ENCODE measurements around the gene INSC. TPM values are rescaled to one million over a fixed set of nuclear protein-coding genes. Genes with fewer than 3 reads are reported as not detected.

INSC gene
- total RNA-seq, 1 experiment from 2014 or later = 0.17 TPM

- no peak for TF ChIP-seq EGR1 (IDR thresholded peaks at IDR 0.05; ENCODE audit: low read depth)
- no peak for TF ChIP-seq CEBPB (IDR thresholded peaks at IDR 0.05; ENCODE audit: low read depth)
- no peak for TF ChIP-seq YY1 (IDR thresholded peaks at IDR 0.05; ENCODE audit: extremely low read depth, insufficient replicate concordance, low read depth, low read length)
- TF ChIP-seq SIN3A (IDR thresholded peaks at IDR 0.05; ENCODE audit: low read depth) = no peak
Measured at GRCh38 chr11:15186146-15186545, 71.4 kb downstream of the INSC start (continued).

GRCh38 chr11:15189189-15189588 lies 74.5 kb downstream of the INSC start:
- no peaks in the 10 kb centered on the region for H3K9me3 ChIP-seq (ENCODE audit: control insufficient read depth in 1 of 2, insufficient read depth in 1 of 2, low read depth in 1 of 2, low read length in 2 of 2)
- ChIA-PET CTCF (interaction anchor here (1.0 kb wide), 1 partner anchor 281 kb away, joined by 4 read pairs; no protein-coding TSS in a partner anchor), RAD21 (ENCODE audit: low non-redundant PET in 1 of 2, low total read pairs in 2 of 2, uncharacterized antibody in 2 of 2, unreplicated experiment in 2 of 2) (no interaction called here), POLR2A (no interaction called here)
- H3K27ac ChIP-seq (ENCODE audit: low read depth, low read length) = no peak overlapping the region
- no peak overlapping the region for H3K4me2 ChIP-seq (ENCODE audit: low read length)
- TF ChIP-seq CEBPB (IDR thresholded peaks at IDR 0.05; ENCODE audit: low read depth) (no peak), ZNF274 (IDR thresholded peaks at IDR 0.05; ENCODE audit: low read depth, low read length) (no peak), EZH2 (IDR thresholded peaks at IDR 0.05) (no peak), SP1 (IDR thresholded peaks at IDR 0.05; ENCODE audit: low read depth) (no peak), JUND (IDR thresholded peaks at IDR 0.05) (no peak), TCF7L2 (IDR thresholded peaks at IDR 0.05; ENCODE audit: borderline replicate concordance, extremely low read depth, insufficient read depth, insufficient read length) (no peak), FOSL1 (IDR thresholded peaks at IDR 0.05; ENCODE audit: low read depth) (no peak), YY1 (IDR thresholded peaks at IDR 0.05; ENCODE audit: extremely low read depth, insufficient replicate concordance, low read depth, low read length) (no peak), ZBTB33 (IDR thresholded peaks at IDR 0.05; ENCODE audit: extremely low read depth, insufficient replicate concordance, low read length) (no peak), POLR2AphosphoS5 (IDR thresholded peaks at IDR 0.05; ENCODE audit: low read depth, low read length) (no peak), ZFX (IDR thresholded peaks at IDR 0.05) (no peak), ELF1 (IDR thresholded peaks at IDR 0.05; ENCODE audit: borderline replicate concordance, low read depth) (no peak), SRF (IDR thresholded peaks at IDR 0.05; ENCODE audit: low read depth) (no peak), POLR2A (IDR thresholded peaks at IDR 0.05; ENCODE audit: borderline replicate concordance, extremely low read depth, insufficient read depth, insufficient read length) (no peak), ATF3 (IDR thresholded peaks at IDR 0.05) (no peak)
- TF ChIP-seq, protein P1, sequence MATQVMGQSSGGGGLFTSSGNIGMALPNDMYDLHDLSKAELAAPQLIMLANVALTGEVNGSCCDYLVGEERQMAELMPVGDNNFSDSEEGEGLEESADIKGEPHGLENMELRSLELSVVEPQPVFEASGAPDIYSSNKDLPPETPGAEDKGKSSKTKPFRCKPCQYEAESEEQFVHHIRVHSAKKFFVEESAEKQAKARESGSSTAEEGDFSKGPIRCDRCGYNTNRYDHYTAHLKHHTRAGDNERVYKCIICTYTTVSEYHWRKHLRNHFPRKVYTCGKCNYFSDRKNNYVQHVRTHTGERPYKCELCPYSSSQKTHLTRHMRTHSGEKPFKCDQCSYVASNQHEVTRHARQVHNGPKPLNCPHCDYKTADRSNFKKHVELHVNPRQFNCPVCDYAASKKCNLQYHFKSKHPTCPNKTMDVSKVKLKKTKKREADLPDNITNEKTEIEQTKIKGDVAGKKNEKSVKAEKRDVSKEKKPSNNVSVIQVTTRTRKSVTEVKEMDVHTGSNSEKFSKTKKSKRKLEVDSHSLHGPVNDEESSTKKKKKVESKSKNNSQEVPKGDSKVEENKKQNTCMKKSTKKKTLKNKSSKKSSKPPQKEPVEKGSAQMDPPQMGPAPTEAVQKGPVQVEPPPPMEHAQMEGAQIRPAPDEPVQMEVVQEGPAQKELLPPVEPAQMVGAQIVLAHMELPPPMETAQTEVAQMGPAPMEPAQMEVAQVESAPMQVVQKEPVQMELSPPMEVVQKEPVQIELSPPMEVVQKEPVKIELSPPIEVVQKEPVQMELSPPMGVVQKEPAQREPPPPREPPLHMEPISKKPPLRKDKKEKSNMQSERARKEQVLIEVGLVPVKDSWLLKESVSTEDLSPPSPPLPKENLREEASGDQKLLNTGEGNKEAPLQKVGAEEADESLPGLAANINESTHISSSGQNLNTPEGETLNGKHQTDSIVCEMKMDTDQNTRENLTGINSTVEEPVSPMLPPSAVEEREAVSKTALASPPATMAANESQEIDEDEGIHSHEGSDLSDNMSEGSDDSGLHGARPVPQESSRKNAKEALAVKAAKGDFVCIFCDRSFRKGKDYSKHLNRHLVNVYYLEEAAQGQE (IDR thresholded peaks at IDR 0.05; ENCODE audit: low read depth) = no peak
- no TSS peak for BruUV-seq (replicated peaks)
- H3K9ac ChIP-seq (ENCODE audit: low read length) = no peak overlapping the region
- H4K20me1 ChIP-seq (ENCODE audit: insufficient read depth) = no peaks in the 10 kb centered on the region
- no peak for DNase-seq (ENCODE audit: low read depth, low spot score)
- no peaks in the 10 kb centered on the region for H3K9me2 ChIP-seq (ENCODE audit: insufficient read depth)
- no peaks in the 10 kb centered on the region for H3K27me3 ChIP-seq (ENCODE audit: insufficient read depth, low read length)
- ATAC-seq = no peak
- no peaks in the 10 kb centered on the region for H3K36me3 ChIP-seq (ENCODE audit: control insufficient read depth in 1 of 2, insufficient read depth in 2 of 2, low read length in 2 of 2)
- H3K4me3 ChIP-seq (replicated peaks in 1 of 2; ENCODE audit: low read depth in 1 of 2, low read length in 2 of 2) = no peak overlapping the region
- intact Hi-C loops (cut with micrococcal nuclease) = no loop called here
- H3K4me1 ChIP-seq (ENCODE audit: control insufficient read depth in 1 of 2, insufficient read depth in 2 of 2, low read length in 2 of 2) = no peaks in the 10 kb centered on the region
- H2AFZ ChIP-seq (ENCODE audit: low read depth, low read length, poor library complexity, severe bottlenecking) = no peak overlapping the region
- H3K79me2 ChIP-seq (ENCODE audit: insufficient read depth, low read length) = no peaks in the 10 kb centered on the region

All from HCT116 (cell line).